ENCODE data around the gene PROK1. TPM values are rescaled to one million over a fixed set of nuclear protein-coding genes. Genes with fewer than 3 reads are reported as not detected.

Gene PROK1
- total RNA-seq, 2 experiments from 2014 or later, result not detected

DNA sequence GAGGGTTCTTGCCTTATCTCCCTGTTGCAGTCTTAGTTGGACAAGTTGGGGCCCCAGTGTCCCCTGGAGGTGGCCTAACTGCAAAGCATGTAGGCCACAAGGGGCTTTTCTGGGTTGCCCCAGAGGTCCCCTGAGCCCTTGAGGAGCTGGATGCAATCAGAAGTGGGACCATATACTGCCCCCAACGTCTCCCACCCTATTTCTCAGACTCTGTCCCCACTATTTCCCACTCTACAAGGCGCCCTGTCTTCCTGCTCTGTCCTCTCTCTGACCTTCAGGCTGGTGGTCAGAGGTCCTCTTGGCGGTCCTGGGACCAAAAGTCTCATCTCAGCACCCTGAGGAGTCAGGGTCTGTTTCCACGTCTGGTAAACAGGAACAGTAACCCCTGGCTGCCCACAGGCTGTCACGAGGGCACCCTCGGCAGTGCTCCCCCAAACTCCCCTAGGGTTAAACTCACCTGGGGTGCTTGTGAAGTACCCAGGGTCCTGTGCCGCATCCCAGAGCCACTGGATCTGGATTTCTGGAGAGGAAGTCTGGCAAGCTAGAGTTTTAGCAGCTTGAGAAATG is 14.9 kb downstream of the PROK1 start:
- H3K9me3 ChIP-seq (ENCODE audit: low read length), result no peaks in the 10 kb centered on the region
- no peak overlapping the region for H3K4me2 ChIP-seq (ENCODE audit: low read length)
- no peaks in the 10 kb centered on the region for H3K36me3 ChIP-seq (ENCODE audit: insufficient read depth, low read length)
- no peak for DNase-seq (ENCODE audit: low spot score)
- TF ChIP-seq, protein P1, sequence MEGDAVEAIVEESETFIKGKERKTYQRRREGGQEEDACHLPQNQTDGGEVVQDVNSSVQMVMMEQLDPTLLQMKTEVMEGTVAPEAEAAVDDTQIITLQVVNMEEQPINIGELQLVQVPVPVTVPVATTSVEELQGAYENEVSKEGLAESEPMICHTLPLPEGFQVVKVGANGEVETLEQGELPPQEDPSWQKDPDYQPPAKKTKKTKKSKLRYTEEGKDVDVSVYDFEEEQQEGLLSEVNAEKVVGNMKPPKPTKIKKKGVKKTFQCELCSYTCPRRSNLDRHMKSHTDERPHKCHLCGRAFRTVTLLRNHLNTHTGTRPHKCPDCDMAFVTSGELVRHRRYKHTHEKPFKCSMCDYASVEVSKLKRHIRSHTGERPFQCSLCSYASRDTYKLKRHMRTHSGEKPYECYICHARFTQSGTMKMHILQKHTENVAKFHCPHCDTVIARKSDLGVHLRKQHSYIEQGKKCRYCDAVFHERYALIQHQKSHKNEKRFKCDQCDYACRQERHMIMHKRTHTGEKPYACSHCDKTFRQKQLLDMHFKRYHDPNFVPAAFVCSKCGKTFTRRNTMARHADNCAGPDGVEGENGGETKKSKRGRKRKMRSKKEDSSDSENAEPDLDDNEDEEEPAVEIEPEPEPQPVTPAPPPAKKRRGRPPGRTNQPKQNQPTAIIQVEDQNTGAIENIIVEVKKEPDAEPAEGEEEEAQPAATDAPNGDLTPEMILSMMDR (conservative IDR thresholded peaks at IDR 0.05; ENCODE audit: low read length), result no peak
- no peak for TF ChIP-seq EZH2phosphoT487 (IDR thresholded peaks at IDR 0.05; ENCODE audit: borderline replicate concordance, low read depth, low read length)
- H3K4me3 ChIP-seq (ENCODE audit: low read depth, low read length, poor library complexity, severe bottlenecking), result no peak overlapping the region
- no peaks in the 10 kb centered on the region for H3K79me2 ChIP-seq (ENCODE audit: insufficient read depth, low read depth, low read length)
- H4K20me1 ChIP-seq (ENCODE audit: insufficient read depth, low read length), result no peaks in the 10 kb centered on the region
- H3K9me2 ChIP-seq (ENCODE audit: insufficient read depth, low read length), result no peaks in the 10 kb centered on the region
- intact Hi-C loops (cut with micrococcal nuclease; ENCODE audit: unreplicated experiment), result loop anchor here (2.0 kb wide), 1 partner anchor 31 kb away; no protein-coding TSS in a partner anchor
- ChIA-PET POLR2A (no interaction called here), CTCF (ENCODE audit: unreplicated experiment) (interaction anchor here (0.7 to 2.9 kb wide), 2 partner anchors 30 to 131 kb away, joined by 3 to 9 read pairs; no protein-coding TSS in a partner anchor)
- no peaks in the 10 kb centered on the region for H3K4me1 ChIP-seq (ENCODE audit: insufficient read depth, low read length, poor library complexity, severe bottlenecking)
- no TSS peak for BruUV-seq (replicated peaks)
- no peak overlapping the region for H3K27ac ChIP-seq (ENCODE audit: low read depth, low read length, poor library complexity, severe bottlenecking)
- H2AFZ ChIP-seq (ENCODE audit: low read length), result no peak overlapping the region

DNA sequence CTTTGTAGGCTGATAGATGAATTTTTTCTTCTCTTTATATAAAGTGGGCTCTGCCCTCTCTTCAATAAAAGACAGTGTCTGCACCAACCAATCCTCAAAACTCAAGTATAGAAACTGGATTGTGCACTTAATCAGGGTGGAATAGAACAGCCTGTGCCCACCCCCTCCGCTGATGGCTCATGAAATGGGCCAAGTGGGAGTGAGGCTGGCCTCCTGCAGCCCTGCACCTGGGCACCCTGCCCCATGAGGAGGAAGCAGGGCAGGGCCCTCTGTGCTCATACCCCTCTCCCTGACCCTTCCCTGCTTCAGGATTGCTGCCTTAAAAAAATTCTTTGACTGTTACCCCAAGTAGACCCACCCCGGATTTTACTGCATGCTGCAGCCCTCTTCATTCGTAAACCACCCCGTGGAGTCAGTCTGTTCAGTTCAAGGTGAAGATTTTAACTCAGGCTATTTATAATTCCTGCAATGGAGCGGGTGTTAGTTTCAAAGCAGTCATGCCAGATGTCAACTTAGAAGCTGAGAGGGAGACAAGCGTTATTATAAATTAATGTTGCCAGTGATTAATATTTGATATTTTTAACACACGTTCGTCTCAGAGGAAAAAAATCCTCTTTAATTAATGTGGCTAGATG is 15.8 kb downstream of the PROK1 start:
- no peaks in the 10 kb centered on the region for H3K9me3 ChIP-seq (ENCODE audit: low read length)
- ChIA-PET CTCF (ENCODE audit: unreplicated experiment) (interaction anchor here (2.9 kb wide), 1 partner anchor 30 kb away, joined by 9 read pairs; no protein-coding TSS in a partner anchor), POLR2A (no interaction called here)
- no peaks in the 10 kb centered on the region for H3K4me1 ChIP-seq (ENCODE audit: insufficient read depth, low read length, poor library complexity, severe bottlenecking)
- H3K79me2 ChIP-seq (ENCODE audit: insufficient read depth, low read depth, low read length), result no peaks in the 10 kb centered on the region
- no peaks in the 10 kb centered on the region for H3K36me3 ChIP-seq (ENCODE audit: insufficient read depth, low read length)
- BruUV-seq (replicated peaks), result no TSS peak
- H3K4me3 ChIP-seq (ENCODE audit: low read depth, low read length, poor library complexity, severe bottlenecking), result no peak overlapping the region
- no peaks in the 10 kb centered on the region for H3K9me2 ChIP-seq (ENCODE audit: insufficient read depth, low read length)
- H4K20me1 ChIP-seq (ENCODE audit: insufficient read depth, low read length), result no peaks in the 10 kb centered on the region
- no peak for DNase-seq (ENCODE audit: low spot score)
- H3K4me2 ChIP-seq (ENCODE audit: low read length), result no peak overlapping the region
- TF ChIP-seq, protein P1 (conservative IDR thresholded peaks at IDR 0.05; ENCODE audit: low read length), result no peak
- no peak overlapping the region for H3K27ac ChIP-seq (ENCODE audit: low read depth, low read length, poor library complexity, severe bottlenecking)
- intact Hi-C loops (cut with micrococcal nuclease; ENCODE audit: unreplicated experiment), result loop anchor here (2.0 kb wide), 1 partner anchor 30 kb away; no protein-coding TSS in a partner anchor
- no peak overlapping the region for H2AFZ ChIP-seq (ENCODE audit: low read length)

DNA sequence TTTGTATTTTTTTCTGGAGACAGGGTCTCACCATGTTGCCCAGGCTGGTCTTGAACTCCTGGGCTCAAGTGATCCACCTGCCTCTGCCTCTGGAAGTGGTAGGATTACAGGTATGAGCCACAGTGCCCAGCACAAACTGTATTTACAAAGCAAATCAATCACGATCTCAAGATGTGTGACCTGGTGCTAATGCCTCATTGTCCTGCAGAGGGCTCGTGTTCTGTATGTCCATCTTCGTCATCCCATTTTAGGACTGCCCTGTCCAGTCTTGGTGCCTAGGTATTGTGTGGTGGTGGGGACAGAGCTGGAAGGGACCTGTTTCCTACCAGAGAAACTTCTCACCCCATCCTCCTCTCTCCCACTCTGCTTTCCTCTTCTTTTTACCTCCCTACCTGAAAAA is 20.2 kb downstream of the PROK1 start:
- CTCF ChIA-PET (ENCODE audit: unreplicated experiment), result no interaction called here
- POLR2A ChIA-PET, result no interaction called here
- Histone ChIP-seq H4K20me1 (ENCODE audit: insufficient read depth, low read length) (no peaks in the 10 kb centered on the region), H3K79me2 (ENCODE audit: insufficient read depth, low read depth, low read length) (no peaks in the 10 kb centered on the region), H3K36me3 (ENCODE audit: insufficient read depth, low read length) (no peaks in the 10 kb centered on the region), H2AFZ (ENCODE audit: low read length) (no peak overlapping the region), H3K27ac (ENCODE audit: low read depth, low read length, poor library complexity, severe bottlenecking) (no peak overlapping the region), H3K4me2 (ENCODE audit: low read length) (no peak overlapping the region), H3K9me2 (ENCODE audit: insufficient read depth, low read length) (no peaks in the 10 kb centered on the region), H3K4me3 (ENCODE audit: low read depth, low read length, poor library complexity, severe bottlenecking) (no peak overlapping the region), H3K9me3 (ENCODE audit: low read length) (no peaks in the 10 kb centered on the region), H3K4me1 (ENCODE audit: insufficient read depth, low read length, poor library complexity, severe bottlenecking) (no peaks in the 10 kb centered on the region)
- intact Hi-C loops (cut with micrococcal nuclease; ENCODE audit: unreplicated experiment), result no loop called here
- DNase-seq (ENCODE audit: low spot score), result no peak
- BruUV-seq (replicated peaks), result no TSS peak
- TF ChIP-seq EZH2phosphoT487 (IDR thresholded peaks at IDR 0.05; ENCODE audit: borderline replicate concordance, low read depth, low read length), result no peak
- TF ChIP-seq, protein P1 (conservative IDR thresholded peaks at IDR 0.05; ENCODE audit: low read length), result no peak

Measured in OCI-LY7 (cell line).